Left renal cortex interstitium (tissue), 4 donors: ENCODE measurements around the gene IL10RB. TPM values are rescaled to one million over a fixed set of nuclear protein-coding genes. Genes with fewer than 3 reads are reported as not detected.

Experiments
- DNase-seq, 4 donors: peaks; one replicate each; pipeline ENCODE4 v3.0.0-alpha.2; 2013; ENCODE audit warnings: low read depth in 4 of 4, low spot score in 2 of 4, missing footprints in 1 of 4
- polyA plus RNA-seq, 4 donors: library from polyadenylated mRNA; unstranded; fragments of 120-200 nt; gene quantifications; one replicate each; pipeline ENCODE4 v1.2.1, GENCODE V29; 2013; ENCODE audit not compliant: insufficient read length in 4 of 4

IL10RB gene
- polyA plus RNA-seq, 4 donors: 28.4 to 35.3 (median 30.9) TPM

- DNase-seq: peak; percentile 46 to 63 (median 53)
Observed at GRCh38 chr21:33325222-33326067, 59.3 kb downstream of the IL10RB start.

GRCh38 chr21:33327326-33327725, 61.2 kb downstream of the IL10RB start:
- no peak for DNase-seq

- DNase-seq: no peak
Observed at GRCh38 chr21:33327792-33328433, 61.7 kb downstream of the IL10RB start.

GRCh38 chr21:33330726-33331125, 64.6 kb downstream of the IL10RB start:
- DNase-seq: no peak

- no peak for DNase-seq
Observed at GRCh38 chr21:33332143-33332542, 66.0 kb downstream of the IL10RB start.

- DNase-seq: no peak
Observed at GRCh38 chr21:33334191-33334590, 68.0 kb downstream of the IL10RB start.

- DNase-seq: no peak
Observed at GRCh38 chr21:33334824-33335223, 68.7 kb downstream of the IL10RB start.

GRCh38 chr21:33339135-33339534, 73.0 kb downstream of the IL10RB start:
- DNase-seq: no peak

- DNase-seq: no peak
Observed at GRCh38 chr21:33339918-33340317, 73.8 kb downstream of the IL10RB start.

- no peak for DNase-seq
Observed at GRCh38 chr21:33345751-33346238, 79.6 kb downstream of the IL10RB start.

Other genes with a start within 250 kb of the IL10RB start
- gene OLIG2, start 240.4 kb upstream of the IL10RB start, polyA plus RNA-seq: under 1 TPM in 1 of 4 donors, not detected in 3; 0.33 TPM
- gene OLIG1, start 196.2 kb upstream of the IL10RB start, polyA plus RNA-seq: 1 to 10 TPM in 1 of 4 donors, under 1 TPM in 1, not detected in 2; 0.20 to 1.8 TPM
- 10 to 100 TPM; 11.5 to 23.8 (median 21.1) TPM for gene IFNAR2, start 36.4 kb upstream of the IL10RB start, polyA plus RNA-seq
- 10 to 100 TPM; 33.2 to 37.2 (median 36.5) TPM for gene IFNAR1, start 58.6 kb downstream of the IL10RB start, polyA plus RNA-seq
- gene IFNGR2, start 137.0 kb downstream of the IL10RB start, polyA plus RNA-seq: 10 to 100 TPM; 70.1 to 88.0 (median 80.2) TPM
- 10 to 100 TPM; 49.1 to 85.3 (median 56.4) TPM for gene TMEM50B, start 213.6 kb downstream of the IL10RB start, polyA plus RNA-seq
- gene DNAJC28, start 225.3 kb downstream of the IL10RB start, polyA plus RNA-seq: 1 to 10 TPM; 4.3 to 6.1 (median 5.6) TPM